NCI-H524 (cell line): ENCODE measurements around the gene MGLL.

Experiments used
- DNase-seq, 2 experiments: peaks; one replicate each; lab custom pipeline; 2025; lab: John Stamatoyannopoulos, UW

The MGLL gene

GRCh38 chr3:127774647-127775046 is 47.7 kb downstream of the MGLL start:
- no peak for DNase-seq

GRCh38 chr3:127773752-127774395 is 48.4 kb downstream of the MGLL start:
- no peak for DNase-seq

GRCh38 chr3:127772827-127773751 is 49.2 kb downstream of the MGLL start:
- no peak for DNase-seq

- DNase-seq, result no peak
These were observed 50.0 kb downstream of the MGLL start for GRCh38 chr3:127772273-127772672.

- no peak for DNase-seq
These were observed 50.6 kb downstream of the MGLL start for GRCh38 chr3:127771746-127772145.

GRCh38 chr3:127770671-127771355 is 51.5 kb downstream of the MGLL start:
- DNase-seq, result peak in 1 of 2 experiments; percentile 20

- no peak for DNase-seq
These were observed 52.8 kb downstream of the MGLL start for GRCh38 chr3:127769284-127770081.

GRCh38 chr3:127768346-127769008 is 53.8 kb downstream of the MGLL start:
- no peak for DNase-seq

- no peak for DNase-seq
These were observed 55.2 kb downstream of the MGLL start for GRCh38 chr3:127767126-127767525.

- no peak for DNase-seq
These were observed 56.6 kb downstream of the MGLL start for GRCh38 chr3:127765735-127766134.

- DNase-seq, result no peak
These were observed 57.4 kb downstream of the MGLL start for GRCh38 chr3:127764841-127765362.

- DNase-seq, result no peak
These were observed 58.0 kb downstream of the MGLL start for GRCh38 chr3:127764301-127764700.

- DNase-seq, result no peak
These were observed 58.5 kb downstream of the MGLL start for GRCh38 chr3:127763816-127764215.

- no peak for DNase-seq
These were observed 59.0 kb downstream of the MGLL start for GRCh38 chr3:127763337-127763736.

- no peak for DNase-seq
These were observed 59.6 kb downstream of the MGLL start for GRCh38 chr3:127762787-127763105.

- no peak for DNase-seq
These were observed 60.1 kb downstream of the MGLL start for GRCh38 chr3:127762077-127762786.

- DNase-seq, result no peak
These were observed 60.9 kb downstream of the MGLL start for GRCh38 chr3:127761441-127761801.

- no peak for DNase-seq
These were observed 61.4 kb downstream of the MGLL start for GRCh38 chr3:127760791-127761440.

GRCh38 chr3:127760361-127760760 is 62.0 kb downstream of the MGLL start:
- no peak for DNase-seq

- DNase-seq, result no peak
These were observed 62.5 kb downstream of the MGLL start for GRCh38 chr3:127759826-127760225.
